DND-41 (cell line): Measurements from ENCODE around the gene BSCL2.
A peak's percentile ranks its signal among the peaks of the same experiment; 100 is the strongest.

Experiments
- ATAC-seq: fragments of 200-7000 bp; cut with Tn5 transposase; 3 replicates; pipeline ENCODE4 v1.9.1; 2021; ENCODE audit warnings: low read depth; ENCODE audit not compliant: insufficient read depth
- DNase-seq: peaks from one replicate; pipeline ENCODE4 v3.0.0-alpha.2; 2020
- H2AFZ ChIP-seq: 2 replicates; pipeline ENCODE4 v1.6.0; 2012; ENCODE audit warnings: low read depth, low read length
- H3K27ac ChIP-seq: 2 replicates; pipeline ENCODE4 v1.5.1; 2012; ENCODE audit warnings: low read length, inconsistent platforms
- H3K27me3 ChIP-seq: fragments of 200-600 bp; sonication (generic); 2 replicates; pipeline ENCODE4 v1.6.0; 2012; ENCODE audit warnings: low read length, mild to moderate bottlenecking, inconsistent platforms; ENCODE audit not compliant: insufficient read depth, poor library complexity
- H3K36me3 ChIP-seq: 2 replicates; pipeline ENCODE4 v1.5.1; 2012; ENCODE audit warnings: low read length, inconsistent platforms; ENCODE audit not compliant: insufficient read depth
- H3K4me1 ChIP-seq: 2 replicates; pipeline ENCODE4 v1.5.1; 2012; ENCODE audit warnings: mild to moderate bottlenecking, low read length; ENCODE audit not compliant: insufficient read depth
- H3K4me2 ChIP-seq: 2 replicates; pipeline ENCODE4 v1.6.0; 2012; ENCODE audit warnings: mild to moderate bottlenecking, moderate library complexity, low read length, inconsistent platforms; ENCODE audit not compliant: insufficient read depth
- H3K4me3 ChIP-seq, 2 experiments: fragments of 200-600 bp in 1 of 2; shearing (Covaris generic) in 1 of 2; 2 replicates each; pipeline ENCODE4 v1.5.1; 2012 to 2016; ENCODE audit warnings: inconsistent platforms in 2 of 2, low read length in 2 of 2, mild to moderate bottlenecking in 2 of 2, low read depth in 1 of 2, moderate library complexity in 1 of 2
- H3K79me2 ChIP-seq: 2 replicates; pipeline ENCODE4 v1.6.0; 2012; ENCODE audit warnings: low read length, inconsistent platforms; ENCODE audit not compliant: insufficient read depth
- H3K9ac ChIP-seq: 2 replicates; pipeline ENCODE4 v1.6.0; 2012; ENCODE audit warnings: low read depth, mild to moderate bottlenecking, inconsistent platforms, low read length, moderate library complexity
- H3K9me3 ChIP-seq: 2 replicates; pipeline ENCODE4 v1.5.1; 2012; ENCODE audit warnings: low read length, moderate library complexity, mild to moderate bottlenecking, inconsistent platforms; ENCODE audit not compliant: insufficient read depth, severe bottlenecking
- H4K20me1 ChIP-seq: 2 replicates; pipeline ENCODE4 v1.6.0; 2012; ENCODE audit warnings: low read length; ENCODE audit not compliant: insufficient read depth
- CTCF ChIP-seq: IDR thresholded peaks from 2 replicates; pipeline ENCODE4 v1.5.1; 2012; ENCODE audit warnings: borderline replicate concordance, low read length, moderate library complexity, mild to moderate bottlenecking; ENCODE audit not compliant: poor library complexity, severe bottlenecking; ENCODE audit errors: extremely low read depth
- EZH2 ChIP-seq: IDR thresholded peaks from 3 replicates; pipeline ENCODE4 v1.6.1; 2012; ENCODE audit warnings: borderline replicate concordance, low read depth, mild to moderate bottlenecking, moderate library complexity, low read length, inconsistent platforms; ENCODE audit not compliant: severe bottlenecking

BSCL2 gene

GRCh38 chr11:62712276-62712812 is 5.1 kb upstream of the BSCL2 start:
- no peak overlapping the region for H2AFZ ChIP-seq
- peaks cover 46% of the 10 kb centered on the region for H3K79me2 ChIP-seq
- no peak overlapping the region for H3K4me2 ChIP-seq
- no peak for TF ChIP-seq EZH2
- no peak for TF ChIP-seq CTCF
- no peaks in the 10 kb centered on the region for H3K9me3 ChIP-seq
- peaks cover 36% of the 10 kb centered on the region for H3K4me1 ChIP-seq
- H3K9ac ChIP-seq: no peak overlapping the region
- ATAC-seq (no peak), DNase-seq (no peak)
- H3K27me3 ChIP-seq: no peaks in the 10 kb centered on the region
- H3K36me3 ChIP-seq: peaks cover 70% of the 10 kb centered on the region
- no peaks in the 10 kb centered on the region for H4K20me1 ChIP-seq
- no peak overlapping the region for H3K4me3 ChIP-seq
- H3K27ac ChIP-seq: no peak overlapping the region

- ATAC-seq (no peak), DNase-seq (no peak)
- H3K4me2 ChIP-seq: peak overlapping the region; percentile 86
- H3K4me3 ChIP-seq: peak overlapping the region in 1 of 2 experiments; percentile 72; a peak in 2 of 4 replicates
- no peaks in the 10 kb centered on the region for H4K20me1 ChIP-seq
- H3K27me3 ChIP-seq: no peaks in the 10 kb centered on the region
- H3K27ac ChIP-seq: peak overlapping the region; percentile 86
- peaks cover 31% of the 10 kb centered on the region for H3K79me2 ChIP-seq
- peaks cover 47% of the 10 kb centered on the region for H3K36me3 ChIP-seq
- peak overlapping the region; percentile 76 for H2AFZ ChIP-seq
- H3K9me3 ChIP-seq: no peaks in the 10 kb centered on the region
- peaks cover 51% of the 10 kb centered on the region for H3K4me1 ChIP-seq
- H3K9ac ChIP-seq: peak overlapping the region; percentile 74
- TF ChIP-seq CTCF: no peak
These were observed 2.7 kb upstream of the BSCL2 start for GRCh38 chr11:62710001-62710345.

DNA sequence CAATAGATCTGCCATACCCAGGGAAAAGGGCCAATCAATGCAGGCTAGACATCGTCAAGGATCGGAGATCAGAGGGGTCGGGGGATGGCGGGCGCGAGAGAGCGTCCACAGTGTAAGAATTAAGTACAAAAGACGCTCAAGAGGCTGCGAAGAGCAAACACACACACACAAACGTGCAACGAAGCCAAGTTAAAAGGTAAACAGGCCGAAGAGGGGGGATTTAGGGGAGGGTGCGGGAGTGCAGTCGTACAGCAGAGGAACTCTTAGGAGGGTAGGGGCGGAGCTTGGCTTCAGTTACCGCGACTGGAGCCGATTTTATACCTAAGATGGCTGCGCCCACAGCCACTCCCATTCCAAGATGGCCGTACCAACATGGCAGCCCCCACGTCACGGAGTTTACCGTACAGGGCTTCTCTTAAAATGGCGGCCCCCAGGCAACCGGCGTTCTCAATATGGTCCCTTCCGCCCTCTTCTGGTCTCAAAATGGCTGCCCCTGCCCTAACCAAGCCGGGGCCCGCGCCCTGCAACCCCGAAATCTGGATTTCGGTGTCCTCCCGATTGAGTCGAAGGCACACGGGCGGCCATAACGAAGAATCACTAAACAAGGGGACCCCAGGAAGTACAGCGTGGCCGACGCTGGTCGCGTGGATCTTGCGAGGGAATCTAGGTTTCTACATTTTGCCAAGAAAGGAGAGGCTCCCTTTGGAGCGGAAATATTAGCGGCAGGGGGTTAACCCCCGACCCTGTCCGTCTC is 2.2 kb upstream of the BSCL2 start:
- H3K4me2 ChIP-seq: peak overlapping the region; percentile 86
- H3K79me2 ChIP-seq: peaks cover 26% of the 10 kb centered on the region
- no peaks in the 10 kb centered on the region for H3K27me3 ChIP-seq
- peak; percentile 79 for ATAC-seq
- H3K9me3 ChIP-seq: no peaks in the 10 kb centered on the region
- peaks cover 42% of the 10 kb centered on the region for H3K36me3 ChIP-seq
- H3K4me1 ChIP-seq: peaks cover 52% of the 10 kb centered on the region
- H2AFZ ChIP-seq: peak overlapping the region; percentile 76
- no peak for TF ChIP-seq EZH2
- no peak for TF ChIP-seq CTCF
- H4K20me1 ChIP-seq: no peaks in the 10 kb centered on the region
- peak; percentile 98 for DNase-seq
- peak overlapping the region; percentile 74 for H3K9ac ChIP-seq
- peak overlapping the region; percentile 86 for H3K27ac ChIP-seq
- peak overlapping the region; percentile 37 to 72 for H3K4me3 ChIP-seq
